ENCODE data around the gene VPS51. TPM values are rescaled to one million over a fixed set of nuclear protein-coding genes. Genes with fewer than 3 reads are reported as not detected.
A peak's percentile ranks its signal among the peaks of the same experiment; 100 is the strongest.

Gene VPS51
- total RNA-seq, 1 donor from 2014 or later = 41.4 TPM

DNA sequence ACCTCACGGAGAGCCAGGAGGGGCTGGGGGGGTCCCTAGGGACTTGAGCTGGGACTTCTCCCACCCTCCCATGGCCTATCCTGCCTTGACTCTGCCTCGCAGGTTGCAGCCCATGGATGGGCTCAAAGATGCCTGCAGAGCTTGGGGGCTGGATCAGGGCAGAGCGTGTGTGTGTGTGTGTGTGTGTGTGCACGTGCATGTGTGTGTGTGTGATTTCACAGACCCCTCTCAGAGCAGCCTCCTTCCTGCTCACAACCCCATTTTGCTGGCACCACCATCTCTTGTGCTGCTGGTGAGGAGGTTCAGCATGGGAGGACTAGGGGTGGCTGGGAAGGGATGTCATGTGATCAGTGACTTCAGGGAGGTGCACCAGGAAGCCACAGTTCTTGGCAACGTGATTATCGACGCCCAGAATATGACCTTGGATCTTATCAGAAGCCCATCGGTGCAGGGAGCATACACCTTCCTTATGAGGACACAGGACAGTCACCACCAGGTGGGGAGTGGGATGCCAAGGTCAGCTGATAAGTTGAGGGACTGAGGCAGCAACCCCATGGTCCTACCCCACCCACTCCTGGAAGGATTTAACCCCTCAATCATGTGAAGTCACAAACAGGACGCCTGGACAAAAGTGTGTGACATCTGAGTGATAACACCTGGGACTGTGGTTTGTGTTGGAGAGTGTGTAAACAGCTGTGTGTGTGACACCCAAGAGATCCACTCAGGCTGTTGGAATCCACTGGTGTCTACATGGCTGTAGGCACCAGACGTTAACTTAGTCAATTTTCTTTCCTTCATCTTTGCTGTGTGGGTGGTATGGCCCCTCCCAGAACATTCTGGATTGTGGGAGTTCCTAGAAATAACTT is 35.8 kb upstream of the VPS51 start:
- Histone ChIP-seq H2AFZ (ENCODE audit: low read depth, low read length) (no peak overlapping the region), H3K27ac (ENCODE audit: low read depth, low read length) (no peak overlapping the region), H3K9ac (ENCODE audit: low read length) (no peak overlapping the region), H3K9me3 (ENCODE audit: insufficient read depth, low read depth, low read length) (no peaks in the 10 kb centered on the region), H3K79me2 (ENCODE audit: insufficient read depth, low read length) (no peaks in the 10 kb centered on the region), H3K4me3 (ENCODE audit: insufficient read depth, low read depth, low read length) (no peak overlapping the region), H3K4me2 (ENCODE audit: low read length) (no peak overlapping the region), H3K36me3 (ENCODE audit: insufficient read depth, low read length) (no peaks in the 10 kb centered on the region), H3K4me1 (ENCODE audit: insufficient read depth, low read length) (no peaks in the 10 kb centered on the region), H4K20me1 (ENCODE audit: insufficient read depth, low read length) (no peaks in the 10 kb centered on the region), H3K27me3 (ENCODE audit: insufficient read depth, low read length) (no peaks in the 10 kb centered on the region)
- peak overlapping the region; percentile 64 for H3K27ac Mint-ChIP-seq (ENCODE audit: unreplicated experiment)
- peaks cover 3% of the 10 kb centered on the region for H3K36me3 Mint-ChIP-seq (ENCODE audit: low read depth, unreplicated experiment)
- DNase-seq (ENCODE audit: low read depth) (peak; percentile 10), FAIRE-seq (no peak)
- TF ChIP-seq, protein P1, sequence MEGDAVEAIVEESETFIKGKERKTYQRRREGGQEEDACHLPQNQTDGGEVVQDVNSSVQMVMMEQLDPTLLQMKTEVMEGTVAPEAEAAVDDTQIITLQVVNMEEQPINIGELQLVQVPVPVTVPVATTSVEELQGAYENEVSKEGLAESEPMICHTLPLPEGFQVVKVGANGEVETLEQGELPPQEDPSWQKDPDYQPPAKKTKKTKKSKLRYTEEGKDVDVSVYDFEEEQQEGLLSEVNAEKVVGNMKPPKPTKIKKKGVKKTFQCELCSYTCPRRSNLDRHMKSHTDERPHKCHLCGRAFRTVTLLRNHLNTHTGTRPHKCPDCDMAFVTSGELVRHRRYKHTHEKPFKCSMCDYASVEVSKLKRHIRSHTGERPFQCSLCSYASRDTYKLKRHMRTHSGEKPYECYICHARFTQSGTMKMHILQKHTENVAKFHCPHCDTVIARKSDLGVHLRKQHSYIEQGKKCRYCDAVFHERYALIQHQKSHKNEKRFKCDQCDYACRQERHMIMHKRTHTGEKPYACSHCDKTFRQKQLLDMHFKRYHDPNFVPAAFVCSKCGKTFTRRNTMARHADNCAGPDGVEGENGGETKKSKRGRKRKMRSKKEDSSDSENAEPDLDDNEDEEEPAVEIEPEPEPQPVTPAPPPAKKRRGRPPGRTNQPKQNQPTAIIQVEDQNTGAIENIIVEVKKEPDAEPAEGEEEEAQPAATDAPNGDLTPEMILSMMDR (IDR thresholded peaks at IDR 0.05; ENCODE audit: insufficient read depth, low read depth, low read length) = no peak
- no peak for TF ChIP-seq EZH2 (IDR thresholded peaks at IDR 0.05; ENCODE audit: insufficient read depth, low read length)
- H3K9me3 Mint-ChIP-seq (ENCODE audit: unreplicated experiment) = no peaks in the 10 kb centered on the region
- H3K4me1 Mint-ChIP-seq (ENCODE audit: low read depth, unreplicated experiment) = peaks cover 9% of the 10 kb centered on the region
- peaks cover 32% of the 10 kb centered on the region for H3K27me3 Mint-ChIP-seq (ENCODE audit: low read depth, unreplicated experiment)
- no peak overlapping the region for H3K4me3 Mint-ChIP-seq (ENCODE audit: unreplicated experiment)

DNA sequence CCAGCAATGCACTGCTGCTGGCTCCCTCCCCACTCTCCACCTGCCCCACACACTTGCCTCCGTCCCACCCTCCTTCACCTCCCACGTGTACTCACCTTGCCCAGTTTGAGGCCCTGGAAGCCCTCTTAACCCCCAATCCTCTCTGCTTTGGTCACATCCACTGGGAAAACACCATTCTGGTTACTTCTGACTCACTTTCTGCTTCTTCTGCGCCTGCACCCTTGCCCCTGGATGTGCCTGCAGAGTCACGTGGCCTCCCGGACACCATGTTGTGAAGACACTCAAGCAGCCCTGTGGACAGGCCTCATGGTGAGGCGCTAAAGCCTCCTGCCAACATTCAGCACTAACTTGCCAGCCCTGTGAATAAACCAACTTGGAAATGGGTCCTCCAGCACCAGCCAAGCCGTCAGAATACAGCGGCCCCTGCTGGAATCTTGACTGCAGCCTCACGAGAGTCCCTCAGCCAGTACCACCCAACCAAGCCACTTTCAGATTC is 35.1 kb upstream of the VPS51 start:
- DNase-seq (ENCODE audit: low read depth) = no peak
- no peaks in the 10 kb centered on the region for H3K9me3 ChIP-seq (ENCODE audit: insufficient read depth, low read depth, low read length)
- peak overlapping the region; percentile 64 for H3K27ac Mint-ChIP-seq (ENCODE audit: unreplicated experiment)
- TF ChIP-seq, protein P1 (IDR thresholded peaks at IDR 0.05; ENCODE audit: insufficient read depth, low read depth, low read length) = no peak
- H3K9me3 Mint-ChIP-seq (ENCODE audit: unreplicated experiment) = no peaks in the 10 kb centered on the region
- H3K27me3 Mint-ChIP-seq (ENCODE audit: low read depth, unreplicated experiment) = peaks cover 30% of the 10 kb centered on the region
- H3K4me1 Mint-ChIP-seq (ENCODE audit: low read depth, unreplicated experiment) = peaks cover 9% of the 10 kb centered on the region
- no peaks in the 10 kb centered on the region for H3K27me3 ChIP-seq (ENCODE audit: insufficient read depth, low read length)
- no peak overlapping the region for H2AFZ ChIP-seq (ENCODE audit: low read depth, low read length)
- no peak overlapping the region for H3K4me2 ChIP-seq (ENCODE audit: low read length)
- no peaks in the 10 kb centered on the region for H3K79me2 ChIP-seq (ENCODE audit: insufficient read depth, low read length)
- no peaks in the 10 kb centered on the region for H3K36me3 ChIP-seq (ENCODE audit: insufficient read depth, low read length)
- no peaks in the 10 kb centered on the region for H4K20me1 ChIP-seq (ENCODE audit: insufficient read depth, low read length)
- peaks cover 3% of the 10 kb centered on the region for H3K36me3 Mint-ChIP-seq (ENCODE audit: low read depth, unreplicated experiment)
- H3K4me3 Mint-ChIP-seq (ENCODE audit: unreplicated experiment) = no peak overlapping the region
- FAIRE-seq = no peak
- no peak overlapping the region for H3K9ac ChIP-seq (ENCODE audit: low read length)
- H3K4me1 ChIP-seq (ENCODE audit: insufficient read depth, low read length) = no peaks in the 10 kb centered on the region
- H3K27ac ChIP-seq (ENCODE audit: low read depth, low read length) = no peak overlapping the region
- no peak overlapping the region for H3K4me3 ChIP-seq (ENCODE audit: insufficient read depth, low read depth, low read length)

DNA sequence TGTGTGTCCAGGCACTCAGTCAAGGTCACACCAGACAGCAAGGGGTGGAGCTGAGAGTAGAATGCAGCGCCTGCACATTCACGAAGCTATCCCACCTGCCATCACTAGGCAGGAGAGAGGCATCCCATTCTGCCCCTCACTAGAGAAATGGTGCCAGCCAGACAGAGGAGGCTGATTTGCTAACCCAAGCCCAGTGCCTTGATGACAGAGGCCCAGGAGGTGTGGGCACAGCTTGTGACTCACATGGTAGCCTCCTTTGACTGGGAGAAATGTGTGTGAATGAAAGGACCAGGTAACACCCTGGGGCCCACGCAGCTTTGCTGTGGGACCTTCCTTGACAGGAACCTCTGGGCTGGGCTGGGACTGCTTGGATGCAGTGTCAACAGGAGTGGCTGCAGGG is 32.5 kb upstream of the VPS51 start:
- H3K9me3 ChIP-seq (ENCODE audit: insufficient read depth, low read depth, low read length) = no peaks in the 10 kb centered on the region
- H3K27me3 ChIP-seq (ENCODE audit: insufficient read depth, low read length) = no peaks in the 10 kb centered on the region
- no peaks in the 10 kb centered on the region for H3K4me1 ChIP-seq (ENCODE audit: insufficient read depth, low read length)
- H3K4me2 ChIP-seq (ENCODE audit: low read length) = no peak overlapping the region
- H3K36me3 ChIP-seq (ENCODE audit: insufficient read depth, low read length) = no peaks in the 10 kb centered on the region
- Mint-ChIP-seq H3K36me3 (ENCODE audit: low read depth, unreplicated experiment) (peaks cover 3% of the 10 kb centered on the region), H3K4me1 (ENCODE audit: low read depth, unreplicated experiment) (peaks cover 9% of the 10 kb centered on the region), H3K4me3 (ENCODE audit: unreplicated experiment) (no peak overlapping the region), H3K27me3 (ENCODE audit: low read depth, unreplicated experiment) (peaks cover 27% of the 10 kb centered on the region), H3K27ac (ENCODE audit: unreplicated experiment) (no peak overlapping the region), H3K9me3 (ENCODE audit: unreplicated experiment) (no peaks in the 10 kb centered on the region)
- TF ChIP-seq, protein P1 (IDR thresholded peaks at IDR 0.05; ENCODE audit: insufficient read depth, low read depth, low read length) = no peak
- no peak for TF ChIP-seq EZH2 (IDR thresholded peaks at IDR 0.05; ENCODE audit: insufficient read depth, low read length)
- no peak overlapping the region for H3K27ac ChIP-seq (ENCODE audit: low read depth, low read length)
- H3K9ac ChIP-seq (ENCODE audit: low read length) = no peak overlapping the region
- H4K20me1 ChIP-seq (ENCODE audit: insufficient read depth, low read length) = no peaks in the 10 kb centered on the region
- no peak for FAIRE-seq
- H3K79me2 ChIP-seq (ENCODE audit: insufficient read depth, low read length) = no peaks in the 10 kb centered on the region
- no peak overlapping the region for H3K4me3 ChIP-seq (ENCODE audit: insufficient read depth, low read depth, low read length)
- no peak overlapping the region for H2AFZ ChIP-seq (ENCODE audit: low read depth, low read length)
- DNase-seq (ENCODE audit: low read depth) = no peak
